ENCODE results near the gene WNT9B.

WNT9B gene

GRCh38 chr17:46879101-46879500 lies 27.7 kb downstream of the WNT9B start:
- no peak for DNase-seq (ENCODE audit: low read depth in 1 of 2, low spot score in 1 of 2)

- no peak for DNase-seq (ENCODE audit: low read depth in 1 of 2, low spot score in 1 of 2)
Observed at GRCh38 chr17:46881015-46881414, 29.6 kb downstream of the WNT9B start.

GRCh38 chr17:46882666-46883065 lies 31.3 kb downstream of the WNT9B start:
- DNase-seq (ENCODE audit: low read depth in 1 of 2, low spot score in 1 of 2): no peak

- DNase-seq (ENCODE audit: low read depth in 1 of 2, low spot score in 1 of 2): no peak
Observed at GRCh38 chr17:46883871-46884520, 32.6 kb downstream of the WNT9B start.

GRCh38 chr17:46884552-46884951 lies 33.2 kb downstream of the WNT9B start:
- DNase-seq (ENCODE audit: low read depth in 1 of 2, low spot score in 1 of 2): no peak

- DNase-seq (ENCODE audit: low read depth in 1 of 2, low spot score in 1 of 2): no peak
Observed at GRCh38 chr17:46885415-46886309, 34.3 kb downstream of the WNT9B start.

- DNase-seq (ENCODE audit: low read depth in 1 of 2, low spot score in 1 of 2): no peak
Observed at GRCh38 chr17:46886310-46886663, 34.9 kb downstream of the WNT9B start.

- no peak for DNase-seq (ENCODE audit: low read depth in 1 of 2, low spot score in 1 of 2)
Observed at GRCh38 chr17:46887717-46888116, 36.3 kb downstream of the WNT9B start.

GRCh38 chr17:46888727-46889126 lies 37.3 kb downstream of the WNT9B start:
- DNase-seq (ENCODE audit: low read depth in 1 of 2, low spot score in 1 of 2): no peak

- DNase-seq (ENCODE audit: low read depth in 1 of 2, low spot score in 1 of 2): no peak
Observed at GRCh38 chr17:46889519-46889918, 38.1 kb downstream of the WNT9B start.

- no peak for DNase-seq (ENCODE audit: low read depth in 1 of 2, low spot score in 1 of 2)
Observed at GRCh38 chr17:46889992-46890564, 38.7 kb downstream of the WNT9B start.

- DNase-seq (ENCODE audit: low read depth in 1 of 2, low spot score in 1 of 2): no peak
Observed at GRCh38 chr17:46890638-46891037, 39.3 kb downstream of the WNT9B start.

GRCh38 chr17:46892192-46892703 lies 40.9 kb downstream of the WNT9B start:
- no peak for DNase-seq (ENCODE audit: low read depth in 1 of 2, low spot score in 1 of 2)

GRCh38 chr17:46894024-46894423 lies 42.6 kb downstream of the WNT9B start:
- no peak for DNase-seq (ENCODE audit: low read depth in 1 of 2, low spot score in 1 of 2)

GRCh38 chr17:46894476-46895151 lies 43.2 kb downstream of the WNT9B start:
- DNase-seq (ENCODE audit: low read depth in 1 of 2, low spot score in 1 of 2): no peak

- DNase-seq (ENCODE audit: low read depth in 1 of 2, low spot score in 1 of 2): no peak
Observed at GRCh38 chr17:46895171-46895570, 43.8 kb downstream of the WNT9B start.

- no peak for DNase-seq (ENCODE audit: low read depth in 1 of 2, low spot score in 1 of 2)
Observed at GRCh38 chr17:46896991-46897390, 45.6 kb downstream of the WNT9B start.

GRCh38 chr17:46898364-46898763 lies 47.0 kb downstream of the WNT9B start:
- no peak for DNase-seq (ENCODE audit: low read depth in 1 of 2, low spot score in 1 of 2)

GRCh38 chr17:46898860-46899259 lies 47.5 kb downstream of the WNT9B start:
- DNase-seq (ENCODE audit: low read depth in 1 of 2, low spot score in 1 of 2): no peak

GRCh38 chr17:46901291-46901690 lies 49.9 kb downstream of the WNT9B start:
- no peak for DNase-seq (ENCODE audit: low read depth in 1 of 2, low spot score in 1 of 2)
